ENCODE measurements around the gene MYO1B. TPM values are rescaled to one million over a fixed set of nuclear protein-coding genes. Genes with fewer than 3 reads are reported as not detected.

The MYO1B gene
- total and polyA plus RNA-seq, 10 of the 15 experiments (the other 5 are each of a cell fraction or from before 2014, with no cell fraction given), result 0.10 to 4.2 (median 1.6) TPM

DNA sequence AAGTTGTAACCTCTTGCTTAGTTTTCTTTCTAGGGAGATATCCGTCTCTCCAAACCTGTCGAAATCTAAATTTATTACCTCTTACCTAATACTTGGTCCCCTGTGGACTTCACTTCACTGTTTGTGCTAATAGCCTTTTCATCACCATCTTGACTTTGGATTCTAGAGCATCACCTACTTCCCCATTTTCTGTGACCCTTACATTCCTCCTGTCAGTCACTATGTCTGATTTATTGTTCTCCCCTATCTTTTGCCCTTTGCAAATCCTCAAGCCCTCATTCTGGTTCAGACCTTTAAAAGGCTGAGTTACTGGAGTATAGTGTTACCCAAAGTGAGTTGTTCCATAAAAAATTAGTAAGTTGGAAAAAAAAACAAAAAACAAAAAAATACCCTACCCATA is 7.5 kb downstream of the MYO1B start:
- no peak overlapping the region for H3K9ac ChIP-seq (ENCODE audit: control insufficient read depth, insufficient read depth, low read length)
- H3K4me2 ChIP-seq (ENCODE audit: control insufficient read depth, insufficient read depth), result no peak overlapping the region
- TF ChIP-seq, protein P1, sequence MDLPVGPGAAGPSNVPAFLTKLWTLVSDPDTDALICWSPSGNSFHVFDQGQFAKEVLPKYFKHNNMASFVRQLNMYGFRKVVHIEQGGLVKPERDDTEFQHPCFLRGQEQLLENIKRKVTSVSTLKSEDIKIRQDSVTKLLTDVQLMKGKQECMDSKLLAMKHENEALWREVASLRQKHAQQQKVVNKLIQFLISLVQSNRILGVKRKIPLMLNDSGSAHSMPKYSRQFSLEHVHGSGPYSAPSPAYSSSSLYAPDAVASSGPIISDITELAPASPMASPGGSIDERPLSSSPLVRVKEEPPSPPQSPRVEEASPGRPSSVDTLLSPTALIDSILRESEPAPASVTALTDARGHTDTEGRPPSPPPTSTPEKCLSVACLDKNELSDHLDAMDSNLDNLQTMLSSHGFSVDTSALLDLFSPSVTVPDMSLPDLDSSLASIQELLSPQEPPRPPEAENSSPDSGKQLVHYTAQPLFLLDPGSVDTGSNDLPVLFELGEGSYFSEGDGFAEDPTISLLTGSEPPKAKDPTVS (IDR thresholded peaks at IDR 0.05; ENCODE audit: low read depth, low read length), result no peak
- no peak for TF ChIP-seq KAT2A (conservative IDR thresholded peaks at IDR 0.05; ENCODE audit: control insufficient read depth, low read depth, low read length)
- TF ChIP-seq IRF4 (IDR thresholded peaks at IDR 0.05; ENCODE audit: low read depth, low read length), result no peak
- TF ChIP-seq NRF1 (conservative IDR thresholded peaks at IDR 0.05; ENCODE audit: low read depth, low read length), result no peak
- TF ChIP-seq, protein P2, sequence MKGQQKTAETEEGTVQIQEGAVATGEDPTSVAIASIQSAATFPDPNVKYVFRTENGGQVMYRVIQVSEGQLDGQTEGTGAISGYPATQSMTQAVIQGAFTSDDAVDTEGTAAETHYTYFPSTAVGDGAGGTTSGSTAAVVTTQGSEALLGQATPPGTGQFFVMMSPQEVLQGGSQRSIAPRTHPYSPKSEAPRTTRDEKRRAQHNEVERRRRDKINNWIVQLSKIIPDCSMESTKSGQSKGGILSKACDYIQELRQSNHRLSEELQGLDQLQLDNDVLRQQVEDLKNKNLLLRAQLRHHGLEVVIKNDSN (IDR thresholded peaks at IDR 0.05; ENCODE audit: borderline replicate concordance, extremely low read length, insufficient read depth, low read depth, low read length), result no peak
- no peak for TF ChIP-seq CHD1 (IDR thresholded peaks at IDR 0.05; ENCODE audit: low read depth, low read length)
- TF ChIP-seq SMARCA5 (IDR thresholded peaks at IDR 0.05), result no peak
- no peak for TF ChIP-seq GABPA (IDR thresholded peaks at IDR 0.05; ENCODE audit: low read depth)
- no peak for TF ChIP-seq RBBP5 (conservative IDR thresholded peaks at IDR 0.05)
- no peak for TF ChIP-seq ZNF207 (IDR thresholded peaks at IDR 0.05; ENCODE audit: borderline replicate concordance)
- TF ChIP-seq ASH2L (IDR thresholded peaks at IDR 0.05; ENCODE audit: borderline replicate concordance, low read depth), result no peak
- TF ChIP-seq KDM1A (IDR thresholded peaks at IDR 0.05; ENCODE audit: borderline replicate concordance), result no peak
- TF ChIP-seq, protein P3, sequence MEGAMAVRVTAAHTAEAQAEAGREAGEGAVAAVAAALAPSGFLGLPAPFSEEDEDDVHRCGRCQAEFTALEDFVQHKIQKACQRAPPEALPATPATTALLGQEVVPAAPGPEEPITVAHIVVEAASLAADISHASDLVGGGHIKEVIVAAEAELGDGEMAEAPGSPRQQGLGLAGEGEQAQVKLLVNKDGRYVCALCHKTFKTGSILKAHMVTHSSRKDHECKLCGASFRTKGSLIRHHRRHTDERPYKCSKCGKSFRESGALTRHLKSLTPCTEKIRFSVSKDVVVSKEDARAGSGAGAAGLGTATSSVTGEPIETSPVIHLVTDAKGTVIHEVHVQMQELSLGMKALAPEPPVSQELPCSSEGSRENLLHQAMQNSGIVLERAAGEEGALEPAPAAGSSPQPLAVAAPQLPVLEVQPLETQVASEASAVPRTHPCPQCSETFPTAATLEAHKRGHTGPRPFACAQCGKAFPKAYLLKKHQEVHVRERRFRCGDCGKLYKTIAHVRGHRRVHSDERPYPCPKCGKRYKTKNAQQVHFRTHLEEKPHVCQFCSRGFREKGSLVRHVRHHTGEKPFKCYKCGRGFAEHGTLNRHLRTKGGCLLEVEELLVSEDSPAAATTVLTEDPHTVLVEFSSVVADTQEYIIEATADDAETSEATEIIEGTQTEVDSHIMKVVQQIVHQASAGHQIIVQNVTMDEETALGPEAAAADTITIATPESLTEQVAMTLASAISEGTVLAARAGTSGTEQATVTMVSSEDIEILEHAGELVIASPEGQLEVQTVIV (IDR thresholded peaks at IDR 0.05; ENCODE audit: borderline replicate concordance, partially characterized antibody), result no peak
- WGBS (ENCODE audit: insufficient coverage, insufficient replicate concordance, low lambda C conversion rate, missing lambda C conversion rate), result 71% methylated on average over 2 of the region's 2 CpGs
- no peak for FAIRE-seq
- ATAC-seq, result no peak
- ChIA-PET RAD21 (ENCODE audit: unreplicated experiment) (no interaction called here), POLR2A (no interaction called here), SMC1A (ENCODE audit: uncharacterized antibody, unreplicated experiment) (no interaction called here), CTCF (interaction anchor here (0.6 kb wide), 1 partner anchor 11 kb away, joined by 3 read pairs; no protein-coding TSS in a partner anchor)
- DNase-seq (ENCODE audit: low read depth, low spot score), result no peak
- no peaks in the 10 kb centered on the region for H3K9me3 ChIP-seq (replicated peaks; ENCODE audit: control insufficient read depth, insufficient read depth, low read length)
- no peaks in the 10 kb centered on the region for H3K36me3 ChIP-seq (ENCODE audit: control insufficient read depth in 2 of 2, insufficient read depth in 2 of 2, low read length in 1 of 2)
- no peaks in the 10 kb centered on the region for H3K79me2 ChIP-seq (ENCODE audit: control insufficient read depth, insufficient read depth, low read length)
- peaks cover 1 to 3% of the 10 kb centered on the region in 2 experiments for H3K27me3 ChIP-seq (replicated peaks in 1 of 2; ENCODE audit: control insufficient read depth in 2 of 2, insufficient read depth in 2 of 2, low read length in 1 of 2)
- no peak overlapping the region for H2AFZ ChIP-seq (ENCODE audit: control insufficient read depth, low read depth, low read length)
- intact Hi-C loops (cut with micrococcal nuclease; ENCODE audit: unreplicated experiment), result no loop called here
- H3K4me3 ChIP-seq, result no peak overlapping the region
- no peak overlapping the region for H3K27ac ChIP-seq (ENCODE audit: control insufficient read depth, insufficient read depth)
- no TSS peak for BruUV-seq (replicated peaks)
- no peaks in the 10 kb centered on the region for H3K4me1 ChIP-seq (ENCODE audit: control insufficient read depth, insufficient read depth, low read length)
- in situ Hi-C loops (cut with MboI), result no loop called here
- H4K20me1 ChIP-seq (ENCODE audit: control insufficient read depth, insufficient read depth), result no peaks in the 10 kb centered on the region

Data from GM12878 (cell line).